ENCODE measurements around the gene TNPO3. TPM values are rescaled to one million over a fixed set of nuclear protein-coding genes. Genes with fewer than 3 reads are reported as not detected.

The TNPO3 gene
- total RNA-seq, 2 donors from 2014 or later: 15.8 to 23.9 TPM

GRCh38 chr7:128918016-128918665 lies 136.8 kb downstream of the TNPO3 start:
- H3K4me3 ChIP-seq: no peak overlapping the region
- DNase-seq (no peak), ATAC-seq (no peak)
- no peaks in the 10 kb centered on the region for H3K9me3 ChIP-seq
- WGBS, 2 donors: 79 to 82% methylated on average over 8 of the region's 8 CpGs
- no peak overlapping the region for H3K27ac ChIP-seq
- TF ChIP-seq POLR2A (IDR thresholded peaks at IDR 0.05): no peak
- no peak for TF ChIP-seq CTCF (IDR thresholded peaks at IDR 0.05)
- H3K4me1 ChIP-seq: peaks cover 6% of the 10 kb centered on the region
- H3K27me3 ChIP-seq: peaks cover 0 to 9% of the 10 kb centered on the region in 2 donors
- no peaks in the 10 kb centered on the region for H3K36me3 ChIP-seq (replicated peaks in 1 of 2; ENCODE audit: insufficient read depth in 1 of 2, low read depth in 2 of 2)
- intact Hi-C loops (cut with DNase I): no loop called here

- intact Hi-C loops (cut with DNase I): no loop called here
- TF ChIP-seq CTCF (IDR thresholded peaks at IDR 0.05) (no peak), POLR2A (IDR thresholded peaks at IDR 0.05) (no peak)
- peaks cover 0 to 9% of the 10 kb centered on the region in 2 donors for H3K27me3 ChIP-seq
Measured at GRCh38 chr7:128917122-128917521, 137.8 kb downstream of the TNPO3 start.

GRCh38 chr7:128916643-128916915 lies 138.3 kb downstream of the TNPO3 start:
- no peak for ATAC-seq
- Histone ChIP-seq H3K36me3 (replicated peaks in 1 of 2; ENCODE audit: insufficient read depth in 1 of 2, low read depth in 2 of 2) (no peaks in the 10 kb centered on the region), H3K9me3 (no peaks in the 10 kb centered on the region), H3K27me3 (peaks cover 0 to 9% of the 10 kb centered on the region in 2 donors), H3K27ac (no peak overlapping the region), H3K4me3 (no peak overlapping the region), H3K4me1 (peaks cover 6% of the 10 kb centered on the region)
- TF ChIP-seq CTCF (IDR thresholded peaks at IDR 0.05) (no peak), POLR2A (IDR thresholded peaks at IDR 0.05) (no peak)
- no peak for DNase-seq
- intact Hi-C loops (cut with DNase I): no loop called here
- 92 to 98% methylated on average over 6 to 7 of the region's 7 CpGs for WGBS, 2 donors

More at GRCh38 chr7:128917122-128917521, 137.8 kb downstream of the TNPO3 start:
- H3K4me3 ChIP-seq: no peak overlapping the region
- peaks cover 6% of the 10 kb centered on the region for H3K4me1 ChIP-seq
- DNase-seq (no peak), ATAC-seq (no peak)
- no peaks in the 10 kb centered on the region for H3K36me3 ChIP-seq (replicated peaks in 1 of 2; ENCODE audit: insufficient read depth in 1 of 2, low read depth in 2 of 2)
- WGBS, 2 donors: 94% methylated on average over 2 of the region's 2 CpGs; no CpG with 5 or more reads in 1 of the 2 donors
- H3K27ac ChIP-seq: no peak overlapping the region
- H3K9me3 ChIP-seq: no peaks in the 10 kb centered on the region

GRCh38 chr7:128915841-128916642 lies 138.9 kb downstream of the TNPO3 start:
- peaks cover 6% of the 10 kb centered on the region for H3K4me1 ChIP-seq
- no peaks in the 10 kb centered on the region for H3K36me3 ChIP-seq (replicated peaks in 1 of 2; ENCODE audit: insufficient read depth in 1 of 2, low read depth in 2 of 2)
- no peaks in the 10 kb centered on the region for H3K9me3 ChIP-seq
- peaks cover 0 to 9% of the 10 kb centered on the region in 2 donors for H3K27me3 ChIP-seq
- no peak overlapping the region for H3K4me3 ChIP-seq
- intact Hi-C loops (cut with DNase I): no loop called here
- TF ChIP-seq POLR2A (IDR thresholded peaks at IDR 0.05) (no peak), CTCF (IDR thresholded peaks at IDR 0.05) (no peak)
- DNase-seq (no peak), ATAC-seq (no peak)
- WGBS, 2 donors: 29% methylated on average over 51 of the region's 69 CpGs; no CpG with 5 or more reads in 1 of the 2 donors
- H3K27ac ChIP-seq: no peak overlapping the region
